ENCODE measurements around the gene PCCA.
"Not testable (repeated sequence)": the region's sequence is repeated elsewhere in the genome, so short reads cannot be mapped to it uniquely, and the experiment has no call there.

The PCCA gene

GRCh38 chr13:100378533-100378932 is 289.6 kb downstream of the PCCA start:
- no peak for DNase-seq

GRCh38 chr13:100381595-100382224 is 292.8 kb downstream of the PCCA start:
- DNase-seq = no peak

- DNase-seq = no peak
Observed at GRCh38 chr13:100382785-100383184, 293.9 kb downstream of the PCCA start.

DNA sequence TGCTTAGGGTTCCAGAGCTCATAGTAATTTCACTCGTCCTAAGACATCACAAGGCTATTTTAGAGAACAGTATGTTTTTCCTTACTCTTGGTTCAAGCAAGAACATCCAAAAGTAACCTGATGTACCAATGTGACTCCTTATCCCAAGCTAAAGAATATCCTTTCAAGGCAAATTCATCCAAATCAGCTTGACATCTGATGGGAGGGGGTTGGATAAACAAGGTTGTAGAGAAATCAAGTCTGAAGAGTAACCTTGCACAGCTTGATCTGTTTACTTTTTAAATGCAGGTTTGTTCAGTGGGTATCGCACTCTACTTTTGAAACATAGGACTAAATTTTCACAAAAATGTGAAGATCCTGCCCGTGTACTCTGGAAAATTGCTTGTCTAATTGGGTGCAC is 298.5 kb downstream of the PCCA start:
- no peak for DNase-seq

- DNase-seq = not testable (repeated sequence)
Observed at GRCh38 chr13:100388150-100388549, 299.3 kb downstream of the PCCA start.

- no peak for DNase-seq
Observed at GRCh38 chr13:100388923-100389322, 300.0 kb downstream of the PCCA start.

DNA sequence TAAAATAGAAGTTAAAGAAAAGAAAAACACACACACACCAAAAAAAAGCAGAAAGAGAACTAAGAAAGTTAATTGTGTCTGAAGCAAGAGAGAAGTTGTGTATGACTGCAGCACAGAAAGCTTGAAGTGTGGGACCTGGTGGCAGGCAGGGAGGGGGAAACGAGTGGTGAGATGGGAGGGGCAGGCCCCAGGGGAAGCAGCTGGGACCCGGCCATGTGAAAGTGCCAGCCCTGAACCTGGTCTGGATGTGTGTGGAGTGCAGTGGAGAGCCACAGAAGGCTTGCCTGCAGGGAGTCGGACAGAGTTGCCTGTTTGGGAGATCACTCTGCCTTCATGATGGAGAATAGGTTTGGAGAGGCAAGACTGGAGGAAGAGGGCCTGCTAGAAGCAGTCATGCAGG is 300.7 kb downstream of the PCCA start:
- DNase-seq = no peak

- peak in 2 of 4 experiments; percentile 5 to 28 for DNase-seq
Observed at GRCh38 chr13:100392709-100393630, 304.1 kb downstream of the PCCA start.

- DNase-seq = no peak
Observed at GRCh38 chr13:100394005-100394695, 305.3 kb downstream of the PCCA start.

GRCh38 chr13:100395698-100396373 is 306.9 kb downstream of the PCCA start:
- no peak for DNase-seq

DNA sequence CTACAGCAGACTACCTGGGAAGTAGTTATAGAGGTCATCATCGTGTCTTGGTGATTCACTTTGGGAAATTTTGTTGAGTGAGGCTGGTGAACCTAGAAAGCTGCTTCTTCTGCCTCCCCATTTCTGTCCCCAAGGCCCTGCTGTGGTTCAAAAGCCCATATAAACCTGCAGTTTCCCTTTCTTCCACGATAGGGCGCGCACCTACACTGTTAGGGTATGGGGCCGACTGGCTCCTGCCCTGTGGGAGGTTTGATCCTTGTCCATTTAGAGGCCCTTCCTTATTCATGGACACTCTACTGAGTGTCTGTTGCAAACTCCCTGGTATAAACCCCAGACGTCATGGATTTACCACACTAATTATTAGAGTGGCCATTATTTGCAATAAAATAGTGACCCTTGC is 307.9 kb downstream of the PCCA start:
- DNase-seq = no peak

GRCh38 chr13:100397627-100398026 is 308.7 kb downstream of the PCCA start:
- no peak for DNase-seq

DNA sequence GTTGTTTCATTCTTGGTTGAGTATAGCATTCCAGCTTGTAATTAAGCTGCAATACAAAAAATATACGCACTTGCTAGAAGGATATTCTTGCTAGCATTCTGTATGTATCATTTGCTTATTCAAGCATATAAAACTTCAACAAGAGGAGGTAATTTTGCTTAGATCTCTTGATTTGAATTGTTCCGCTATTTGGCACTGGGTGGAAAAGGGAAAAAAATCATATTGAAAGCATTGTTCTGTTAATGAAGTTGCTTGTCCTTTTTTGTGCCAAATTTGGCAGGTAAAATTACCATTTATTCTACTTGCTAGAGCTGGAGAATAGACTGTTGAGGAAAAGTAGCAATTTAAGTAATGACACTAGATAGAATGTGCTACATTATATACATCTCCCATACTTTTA is 309.5 kb downstream of the PCCA start:
- DNase-seq = no peak

DNA sequence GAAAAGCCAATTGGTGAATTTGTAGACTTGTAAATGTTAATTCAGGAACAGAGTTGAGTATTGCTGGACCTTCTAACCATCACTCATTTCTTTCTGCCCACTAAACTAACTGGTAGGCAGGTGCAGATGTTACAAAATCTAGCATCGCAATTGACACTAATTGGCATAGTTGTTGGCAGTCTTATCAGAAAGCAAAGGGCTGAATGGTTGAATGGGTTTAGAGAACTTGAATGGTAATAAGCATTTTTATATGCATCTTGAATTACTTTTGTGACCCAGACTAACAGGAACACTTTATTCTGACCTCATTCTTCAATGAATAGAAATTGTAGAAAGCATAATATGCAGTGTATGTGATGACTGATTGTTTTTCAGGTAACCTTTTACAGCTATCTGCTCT is 310.6 kb downstream of the PCCA start:
- DNase-seq = no peak

- no peak for DNase-seq
Observed at GRCh38 chr13:100403675-100404074, 314.8 kb downstream of the PCCA start.

DNA sequence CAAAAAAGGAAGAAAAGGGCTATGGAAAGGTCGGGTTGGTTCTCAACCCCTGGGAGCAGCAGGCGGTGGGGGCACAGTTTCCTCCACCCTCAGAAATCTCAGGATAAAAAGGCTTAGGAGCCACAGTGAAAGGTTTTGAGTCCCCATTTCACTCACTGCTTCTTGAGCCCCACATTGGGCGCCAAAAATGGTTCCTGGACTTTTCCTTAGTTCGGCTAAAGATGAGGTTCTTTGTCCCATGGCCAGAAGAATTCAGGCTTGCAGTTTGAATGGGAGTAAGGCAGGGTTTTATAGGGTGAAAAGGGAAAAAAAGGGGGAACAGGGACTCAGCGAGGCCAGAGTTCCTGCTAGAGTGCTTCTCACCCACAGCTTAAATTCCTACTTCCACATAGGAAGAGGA is 320.2 kb downstream of the PCCA start:
- no peak for DNase-seq

DNA sequence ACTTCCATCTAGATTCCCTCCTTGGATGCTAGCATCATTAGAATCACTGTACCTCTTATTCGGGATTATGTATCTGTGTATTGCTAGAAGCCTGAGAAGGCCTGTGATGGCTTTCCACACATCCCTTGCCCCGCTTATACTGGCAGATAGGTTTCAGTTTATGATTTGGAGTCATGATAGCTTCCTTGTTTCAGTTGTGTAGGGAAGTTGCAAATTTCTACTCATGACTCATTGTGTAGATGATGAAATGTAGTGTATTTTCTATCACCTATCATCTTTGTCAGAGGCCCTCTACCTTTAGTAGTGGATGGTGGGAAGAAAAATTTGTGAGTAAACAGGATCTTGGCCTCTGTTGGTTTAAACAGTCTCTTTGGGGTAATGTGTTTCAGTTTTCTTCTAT is 334.5 kb downstream of the PCCA start:
- DNase-seq = no peak

GRCh38 chr13:100428986-100429385 is 340.1 kb downstream of the PCCA start:
- no peak for DNase-seq

GRCh38 chr13:100432611-100433010 is 343.7 kb downstream of the PCCA start:
- DNase-seq = no peak

DNA sequence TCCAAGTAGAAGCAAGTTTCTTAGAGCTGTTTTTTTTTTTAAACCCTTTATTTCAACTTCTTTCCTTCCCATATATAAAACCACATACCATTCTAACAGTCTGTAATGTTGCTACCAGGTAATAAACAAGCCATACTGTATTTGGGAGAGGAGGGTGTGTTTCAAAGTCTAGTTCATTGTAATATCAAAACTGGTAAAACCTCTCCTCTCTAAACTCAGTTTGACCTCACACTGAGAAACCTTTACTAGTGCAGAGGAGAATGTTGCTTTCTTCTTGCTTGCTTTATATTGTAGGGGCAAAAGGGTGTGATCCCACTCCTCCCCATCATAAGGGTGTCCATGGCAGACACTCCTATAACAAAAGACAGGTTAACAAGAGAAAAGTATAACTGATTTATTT is 344.6 kb downstream of the PCCA start:
- DNase-seq = no peak

GRCh38 chr13:100434010-100434763 is 345.3 kb downstream of the PCCA start:
- no peak for DNase-seq

DNA sequence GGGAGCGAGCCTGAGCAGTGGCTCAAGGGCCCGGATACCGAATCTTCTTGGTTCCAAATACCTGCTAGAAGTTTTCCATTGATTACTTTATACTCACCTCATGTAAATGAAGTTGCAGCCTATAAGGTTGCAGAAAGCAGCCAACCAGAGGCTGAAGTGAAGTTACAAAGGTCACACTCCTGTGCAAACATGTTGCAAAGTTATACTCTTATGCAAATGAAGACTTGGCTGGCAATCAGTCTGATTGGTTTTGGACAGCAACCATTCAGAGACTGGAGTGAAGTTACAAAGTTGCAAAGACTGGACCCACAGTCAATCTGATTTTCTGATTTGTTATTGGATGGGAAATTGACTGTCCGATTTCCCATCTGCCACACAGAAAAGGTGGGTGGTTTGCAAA is 347.2 kb downstream of the PCCA start:
- DNase-seq = no peak

Data from activated CD4-positive, CD25-positive, alpha-beta regulatory T cell (primary cell).